H1 (cell line): ENCODE results near the gene KIAA1328. TPM values are rescaled to one million over a fixed set of nuclear protein-coding genes. Genes with fewer than 3 reads are reported as not detected.

Experiments used
- CTCF ChIA-PET: fragments of 300-600 bp; sonication (Branson Sonifier 250); formaldehyde crosslinking; loops from one replicate; lab custom pipeline; 2021; ENCODE audit not compliant: partially characterized antibody; lab: Charles Lee
- POLR2A ChIA-PET: fragments of 300-600 bp; sonication (Branson Sonifier 250); formaldehyde crosslinking; loops from one replicate; lab custom pipeline; 2021; ENCODE audit warnings: inconsistent platforms; ENCODE audit not compliant: partially characterized antibody; lab: Charles Lee
- DNase-seq, 2 experiments: peaks; one replicate each; pipeline versions ENCODE4 v3.0.0 to v3.0.0-alpha.2; 2010 to 2022; ENCODE audit warnings: low spot score in 2 of 2, low read depth in 1 of 2, mixed read lengths in 1 of 2
- FAIRE-seq: peaks from 2 replicates; lab custom pipeline; 2011; peaks lifted over from hg19 to GRCh38; lab: Jason Lieb, UNC
- H2AFZ ChIP-seq: 2 replicates; pipeline ENCODE4 v1.8.1; 2012; ENCODE audit warnings: low read length, inconsistent platforms
- H2AK5ac ChIP-seq: 2 replicates; pipeline ENCODE4 v1.6.1; 2013; ENCODE audit warnings: low read depth, low read length
- H2BK120ac ChIP-seq: replicated peaks from 2 replicates; pipeline ENCODE3; 2013; ENCODE audit warnings: low read depth, low read length, inconsistent platforms
- H2BK12ac ChIP-seq: 2 replicates; pipeline ENCODE4 v1.6.1; 2013; ENCODE audit warnings: low read depth, low read length
- H2BK15ac ChIP-seq: 2 replicates; pipeline ENCODE4 v1.6.1; 2013; ENCODE audit warnings: low read length
- H2BK20ac ChIP-seq: 2 replicates; pipeline ENCODE4 v1.6.1; 2013; ENCODE audit warnings: low read length
- H2BK5ac ChIP-seq: 2 replicates; pipeline ENCODE4 v1.6.1; 2013; ENCODE audit warnings: low read depth, low read length
- H3K14ac ChIP-seq: 2 replicates; pipeline ENCODE4 v1.6.1; 2013; ENCODE audit warnings: inconsistent platforms; ENCODE audit not compliant: insufficient read length
- H3K18ac ChIP-seq: 2 replicates; pipeline ENCODE4 v1.6.1; 2013; ENCODE audit warnings: low read length; ENCODE audit errors: extremely low read depth
- H3K23ac ChIP-seq: 2 replicates; pipeline ENCODE4 v1.6.1; 2013; ENCODE audit warnings: inconsistent platforms; ENCODE audit not compliant: insufficient read length
- H3K23me2 ChIP-seq: 2 replicates; pipeline ENCODE4 v1.6.1; 2013; ENCODE audit warnings: low read depth, low read length
- H3K27ac ChIP-seq: 2 replicates; pipeline ENCODE4 v1.6.1; 2011; ENCODE audit warnings: low read depth, low read length, inconsistent platforms
- H3K27me3 ChIP-seq, 4 experiments: replicated peaks in 1 of 4; 1 replicate in 1 of 4; 2 replicates in 3 of 4; pipeline versions ENCODE4 v1.6.1 to v1.8.1; 2011 to 2013; ENCODE audit warnings: low read length in 3 of 4, mild to moderate bottlenecking in 3 of 4, inconsistent platforms in 2 of 4, mixed read lengths in 2 of 4, moderate library complexity in 1 of 4; ENCODE audit not compliant: control insufficient read depth in 3 of 4, insufficient read depth in 3 of 4; ENCODE audit errors: extremely low read depth in 1 of 4
- H3K36me3 ChIP-seq, 4 experiments: 2 replicates each; pipeline versions ENCODE4 v1.6.1 to v1.8.1; 2011 to 2013; ENCODE audit warnings: mild to moderate bottlenecking in 4 of 4, low read length in 3 of 4, moderate library complexity in 2 of 4, control low read depth in 1 of 4, inconsistent platforms in 1 of 4; ENCODE audit not compliant: insufficient read depth in 4 of 4, control insufficient read depth in 2 of 4
- H3K4ac ChIP-seq: replicated peaks from 2 replicates; pipeline ENCODE3; 2013; ENCODE audit warnings: low read length, low read depth, mixed read lengths, inconsistent platforms; ENCODE audit not compliant: insufficient read length
- H3K4me1 ChIP-seq, 4 experiments: replicated peaks in 1 of 4; 1 replicate in 1 of 4; 2 replicates in 3 of 4; pipeline versions ENCODE4 v1.6.1 to v1.8.1; 2011 to 2013; ENCODE audit warnings: low read length in 3 of 4, inconsistent platforms in 2 of 4, mixed read lengths in 1 of 4; ENCODE audit not compliant: insufficient read depth in 4 of 4, control insufficient read depth in 3 of 4
- H3K4me2 ChIP-seq, 2 experiments: 2 replicates each; pipeline versions ENCODE4 v1.6.1 to v1.8.1; 2011 to 2013; ENCODE audit warnings: low read depth in 2 of 2, low read length in 2 of 2, control low read depth in 1 of 2, inconsistent platforms in 1 of 2, mild to moderate bottlenecking in 1 of 2; ENCODE audit not compliant: insufficient read depth in 1 of 2
- H3K4me3 ChIP-seq, 4 experiments: fragments of 200-600, 300-600 bp in 1 of 4; sonication (generic), shearing (Covaris generic), sonication (Bioruptor Twin) in 1 of 4; 2 replicates each; pipeline versions ENCODE4 v1.5.1 to v1.8.1; 2011 to 2016; ENCODE audit warnings: low read length in 4 of 4, low read depth in 3 of 4, control low read depth in 2 of 4, inconsistent platforms in 2 of 4, mild to moderate bottlenecking in 2 of 4, mixed read lengths in 1 of 4, moderate library complexity in 1 of 4; ENCODE audit not compliant: insufficient read depth in 2 of 4; ENCODE audit errors: extremely low read depth in 1 of 4
- H3K56ac ChIP-seq: replicated peaks from 2 replicates; pipeline ENCODE3; 2013; ENCODE audit warnings: low read depth, mild to moderate bottlenecking, mixed read lengths, low read length, inconsistent platforms; ENCODE audit not compliant: insufficient read length
- H3K79me1 ChIP-seq: 2 replicates; pipeline ENCODE4 v1.6.1; 2013; ENCODE audit warnings: low read depth, low read length, control low read depth
- H3K79me2 ChIP-seq, 2 experiments: 2 replicates each; pipeline versions ENCODE4 v1.6.1 to v1.8.1; 2012 to 2013; ENCODE audit warnings: low read length in 2 of 2, mild to moderate bottlenecking in 2 of 2, inconsistent platforms in 1 of 2; ENCODE audit not compliant: insufficient read depth in 2 of 2, control insufficient read depth in 1 of 2
- H3K9ac ChIP-seq, 4 experiments: replicated peaks in 1 of 4; 1 replicate in 1 of 4; 2 replicates in 3 of 4; pipeline versions ENCODE4 v1.6.1 to v1.8.1; 2011 to 2013; ENCODE audit warnings: low read depth in 3 of 4, low read length in 3 of 4, control low read depth in 2 of 4, mild to moderate bottlenecking in 2 of 4, moderate library complexity in 2 of 4, inconsistent platforms in 1 of 4; ENCODE audit errors: extremely low read depth in 1 of 4
- H3K9me3 ChIP-seq, 2 experiments: 2 replicates each; pipeline versions ENCODE4 v1.6.1 to v1.8.1; 2012 to 2013; ENCODE audit warnings: mild to moderate bottlenecking in 2 of 2, moderate library complexity in 2 of 2, control low read depth in 1 of 2, inconsistent platforms in 1 of 2, low read depth in 1 of 2, low read length in 1 of 2, mixed read lengths in 1 of 2; ENCODE audit not compliant: insufficient read depth in 2 of 2
- H4K20me1 ChIP-seq, 2 experiments: replicated peaks in 1 of 2; 2 replicates each; pipeline versions ENCODE3 to v1.8.1; 2011 to 2013; ENCODE audit warnings: inconsistent platforms in 2 of 2, low read length in 2 of 2, mild to moderate bottlenecking in 1 of 2; ENCODE audit not compliant: insufficient read depth in 2 of 2, control insufficient read depth in 1 of 2
- H4K5ac ChIP-seq: 2 replicates; pipeline ENCODE4 v1.6.1; 2013; ENCODE audit warnings: low read length, low read depth, mixed read lengths, inconsistent platforms; ENCODE audit not compliant: insufficient read length
- H4K8ac ChIP-seq: 2 replicates; pipeline ENCODE4 v1.8.0; 2013; ENCODE audit warnings: mild to moderate bottlenecking, moderate library complexity, low read length, inconsistent platforms; ENCODE audit not compliant: insufficient read depth; ENCODE audit errors: extremely low read depth
- H4K91ac ChIP-seq: replicated peaks from 2 replicates; pipeline ENCODE3; 2013; ENCODE audit warnings: low read length, mixed read lengths, inconsistent platforms; ENCODE audit not compliant: insufficient read length
- BRCA1 ChIP-seq: IDR thresholded peaks from 2 replicates; pipeline ENCODE4 v1.6.1; 2012; ENCODE audit warnings: low read depth, low read length, improper control_type of control experiment
- CBX5 ChIP-seq: fragments of 300-800, 300-1000 bp; sonication (generic); IDR thresholded peaks from 2 replicates; pipeline ENCODE4 v1.7.1; 2016; ENCODE audit warnings: antibody characterized with exemption, low read length, low read depth
- CHD2 ChIP-seq: IDR thresholded peaks from 2 replicates; pipeline ENCODE4 v1.6.1; 2012; ENCODE audit warnings: low read length, improper control_type of control experiment
- EGR1 ChIP-seq: IDR thresholded peaks from 2 replicates; pipeline ENCODE4 v1.6.1; 2011; ENCODE audit warnings: low read depth, low read length, borderline replicate concordance
- HDAC6 ChIP-seq: IDR thresholded peaks from one replicate; pipeline ENCODE4 v1.7.1; 2012; ENCODE audit warnings: low read depth, mild to moderate bottlenecking, inconsistent platforms, low read length, moderate library complexity
- JUN ChIP-seq: IDR thresholded peaks from 2 replicates; pipeline ENCODE4 v1.6.1; 2011; ENCODE audit warnings: low read depth, mild to moderate bottlenecking, improper control_type of control experiment, low read length
- KDM1A ChIP-seq: fragments of 200-600, 300-600 bp; sonication (generic); IDR thresholded peaks from 2 replicates; pipeline ENCODE4 v1.7.1; 2016; ENCODE audit warnings: mild to moderate bottlenecking, low read length, borderline replicate concordance
- POLR2AphosphoS5 ChIP-seq: IDR thresholded peaks from 2 replicates; pipeline ENCODE4 v1.6.1; 2011; ENCODE audit warnings: low read depth, low read length
- RBBP5 ChIP-seq: IDR thresholded peaks from 2 replicates; pipeline ENCODE4 v1.7.1; 2012; ENCODE audit warnings: low read depth, mild to moderate bottlenecking, inconsistent platforms, low read length, moderate library complexity, borderline replicate concordance
- RFX5 ChIP-seq: IDR thresholded peaks from 2 replicates; pipeline ENCODE4 v1.6.1; 2011; ENCODE audit warnings: low read depth, low read length, improper control_type of control experiment, borderline replicate concordance
- SAP30 ChIP-seq: fragments of 300-600 bp; sonication (generic); IDR thresholded peaks from 2 replicates; pipeline ENCODE4 v1.7.1; 2012; ENCODE audit warnings: low read length, moderate library complexity, mild to moderate bottlenecking, inconsistent platforms; ENCODE audit not compliant: insufficient read depth, insufficient replicate concordance
- SIN3A ChIP-seq, 2 experiments: IDR thresholded peaks in 1 of 2; conservative IDR thresholded peaks in 1 of 2; 2 replicates each; pipeline ENCODE4 v1.6.1; 2011 to 2012; ENCODE audit warnings: low read length in 2 of 2, improper control_type of control experiment in 1 of 2, low read depth in 1 of 2, mild to moderate bottlenecking in 1 of 2
- SIX5 ChIP-seq: IDR thresholded peaks from 2 replicates; pipeline ENCODE4 v1.6.1; 2011; ENCODE audit warnings: mild to moderate bottlenecking, low read depth, low read length
- TBP ChIP-seq: IDR thresholded peaks from 2 replicates; pipeline ENCODE4 v1.6.1; 2011; ENCODE audit warnings: low read depth, low read length, improper control_type of control experiment
- YY1 ChIP-seq: IDR thresholded peaks from 2 replicates; pipeline ENCODE4 v1.6.1; 2011; ENCODE audit warnings: low read depth, mild to moderate bottlenecking, low read length
- WGBS, 2 experiments: shearing (Covaris generic) in 1 of 2; methylation state at CpG; one replicate each; pipeline versions ENCODE4 v1.1.6 to v1.1.7; 2013 to 2015; ENCODE audit warnings: low lambda C conversion rate in 2 of 2, mixed read lengths in 2 of 2, inconsistent platforms in 1 of 2, low coverage in 1 of 2, missing lambda C conversion rate in 1 of 2; ENCODE audit not compliant: insufficient replicate concordance in 2 of 2, insufficient coverage in 1 of 2, insufficient read length in 1 of 2; ENCODE audit errors: extremely low coverage in 1 of 2, missing lambda C conversion rate in 1 of 2; 5-methylcytosine and 5-hydroxymethylcytosine counted together
- polyA plus RNA-seq, 7 experiments: library from polyadenylated mRNA; depleted of rRNA in 3 of 7; stranded (reverse) in 5 of 7; unstranded in 2 of 7; fragments of >200 nt in 5 of 7; fragments of 200-250 nt in 2 of 7; gene quantifications; 1 replicate in 5 of 7; 2 replicates in 1 of 7; 4 replicates in 1 of 7; pipeline versions ENCODE4 v1.2.1 to v1.2.3, GENCODE V29; 2011 to 2013; ENCODE audit warnings: missing spikeins in 2 of 7, mixed read lengths in 2 of 7
- total RNA-seq: library from RNA; stranded (reverse); fragmentation: NEBNext Ultra II Directional; extraction: Animal tissue kit (Norgen Biotek cat#: 25700); gene quantifications from 2 replicates; pipeline ENCODE4 v1.2.1, GENCODE V29; 2021

KIAA1328 gene
- total and polyA plus RNA-seq, 2 of the 8 experiments (the other 6 are each of a cell fraction or from before 2014, with no cell fraction given): 2.6 to 5.7 TPM

DNA sequence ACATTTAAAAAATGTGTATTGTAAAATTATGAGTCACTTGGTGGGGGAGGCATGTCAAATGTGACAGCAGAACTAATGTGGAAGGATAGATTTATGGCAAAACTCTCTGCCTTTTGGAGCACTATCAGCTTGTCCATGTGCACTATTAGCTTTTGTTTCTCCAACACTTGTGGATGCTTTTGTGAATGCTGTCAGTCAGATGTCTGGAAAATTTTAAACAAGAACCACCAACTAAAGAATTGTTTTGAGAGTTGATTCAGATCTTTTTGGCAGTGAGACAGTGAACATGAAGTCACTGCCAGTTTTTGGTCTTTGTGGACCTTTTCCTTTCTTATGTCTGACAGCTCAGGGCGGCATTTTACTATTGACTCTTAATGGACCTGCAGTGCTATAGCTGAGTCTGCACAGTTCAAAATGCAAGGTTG lies 72.4 kb downstream of the KIAA1328 start:
- no peaks in the 10 kb centered on the region for H3K36me3 ChIP-seq
- no peak overlapping the region for H2BK120ac ChIP-seq
- no peaks in the 10 kb centered on the region for H3K23me2 ChIP-seq
- no peak overlapping the region for H3K4me3 ChIP-seq
- no peak overlapping the region for H4K8ac ChIP-seq
- WGBS, 2 experiments: 94% methylated on average over 1 of the region's 1 CpG; no CpG with 5 or more reads in 1 of the 2 experiments
- H2BK15ac ChIP-seq: no peak overlapping the region
- no peaks in the 10 kb centered on the region for H3K4me1 ChIP-seq
- H3K9ac ChIP-seq: peak overlapping the region in 1 of 4 experiments; percentile 34; a peak in 1 of 7 replicates
- H2AK5ac ChIP-seq: no peak overlapping the region
- no peak overlapping the region for H3K14ac ChIP-seq
- H2BK5ac ChIP-seq: no peak overlapping the region
- no peaks in the 10 kb centered on the region for H4K20me1 ChIP-seq
- H2BK12ac ChIP-seq: no peak overlapping the region
- H3K23ac ChIP-seq: no peak overlapping the region
- H3K27ac ChIP-seq: no peak overlapping the region
- no peak for FAIRE-seq
- H3K9me3 ChIP-seq: peaks cover 0 to 2% of the 10 kb centered on the region in 2 experiments; a peak in 1 of 4 replicates
- DNase-seq: no peak
- no peak overlapping the region for H3K18ac ChIP-seq
- H2BK20ac ChIP-seq: no peak overlapping the region
- POLR2A ChIA-PET: no interaction called here
- no peaks in the 10 kb centered on the region for H3K79me1 ChIP-seq
- H4K91ac ChIP-seq: no peak overlapping the region
- CTCF ChIA-PET: interaction anchor here (0.7 to 1.0 kb wide), 2 partner anchors 10 to 14 kb away, joined by 3 to 5 read pairs; no protein-coding TSS in a partner anchor
- no peaks in the 10 kb centered on the region for H3K27me3 ChIP-seq
- H3K4me2 ChIP-seq: no peak overlapping the region
- H3K79me2 ChIP-seq: no peaks in the 10 kb centered on the region
- H4K5ac ChIP-seq: no peak overlapping the region
- H2AFZ ChIP-seq: no peak overlapping the region
- no peak overlapping the region for H3K4ac ChIP-seq
- H3K56ac ChIP-seq: no peak overlapping the region
- TF ChIP-seq KDM1A (no peak), SIN3A (conservative IDR thresholded peaks at IDR 0.05 in 1 of 2, IDR thresholded peaks at IDR 0.05 in 1 of 2; ENCODE audit: low read depth in 1 of 2, low read length in 2 of 2) (no peak), BRCA1 (no peak), RBBP5 (no peak), EGR1 (no peak), SIX5 (no peak), CBX5 (no peak), YY1 (no peak), CHD2 (no peak), RFX5 (no peak), TBP (no peak), POLR2AphosphoS5 (no peak), HDAC6 (no peak), SAP30 (no peak), JUN (no peak)
